ENCODE results near the gene TTC9. TPM values are rescaled to one million over a fixed set of nuclear protein-coding genes. Genes with fewer than 3 reads are reported as not detected.
A peak's percentile ranks its signal among the peaks of the same experiment; 100 is the strongest.

The TTC9 gene
- total and polyA plus RNA-seq, 9 of the 15 experiments (the other 6 are each of a cell fraction or from before 2014, with no cell fraction given) = 0.07 TPM; not detected in 8

DNA sequence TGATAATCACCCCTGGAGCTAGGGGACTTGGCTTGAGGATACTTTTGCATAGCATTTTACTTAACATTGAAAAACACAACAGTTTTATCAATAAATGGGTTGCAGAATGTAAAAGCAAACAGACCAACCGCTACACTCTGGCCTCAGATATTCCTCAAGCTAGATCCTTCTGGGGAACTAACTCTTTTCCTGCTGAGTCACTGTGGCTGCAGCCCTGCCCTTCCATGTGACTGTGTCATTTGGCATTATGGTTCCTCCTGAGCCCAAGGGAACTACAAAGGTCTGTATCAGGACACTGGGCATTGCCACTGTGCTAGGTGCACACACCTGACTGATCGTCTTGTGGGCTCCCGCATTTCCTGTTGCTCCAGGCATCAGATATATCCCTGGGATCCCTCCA is 56.6 kb downstream of the TTC9 start (continued):
- TF ChIP-seq, protein P1, sequence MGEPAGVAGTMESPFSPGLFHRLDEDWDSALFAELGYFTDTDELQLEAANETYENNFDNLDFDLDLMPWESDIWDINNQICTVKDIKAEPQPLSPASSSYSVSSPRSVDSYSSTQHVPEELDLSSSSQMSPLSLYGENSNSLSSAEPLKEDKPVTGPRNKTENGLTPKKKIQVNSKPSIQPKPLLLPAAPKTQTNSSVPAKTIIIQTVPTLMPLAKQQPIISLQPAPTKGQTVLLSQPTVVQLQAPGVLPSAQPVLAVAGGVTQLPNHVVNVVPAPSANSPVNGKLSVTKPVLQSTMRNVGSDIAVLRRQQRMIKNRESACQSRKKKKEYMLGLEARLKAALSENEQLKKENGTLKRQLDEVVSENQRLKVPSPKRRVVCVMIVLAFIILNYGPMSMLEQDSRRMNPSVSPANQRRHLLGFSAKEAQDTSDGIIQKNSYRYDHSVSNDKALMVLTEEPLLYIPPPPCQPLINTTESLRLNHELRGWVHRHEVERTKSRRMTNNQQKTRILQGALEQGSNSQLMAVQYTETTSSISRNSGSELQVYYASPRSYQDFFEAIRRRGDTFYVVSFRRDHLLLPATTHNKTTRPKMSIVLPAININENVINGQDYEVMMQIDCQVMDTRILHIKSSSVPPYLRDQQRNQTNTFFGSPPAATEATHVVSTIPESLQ (CRISPR knock-in tag; IDR thresholded peaks at IDR 0.05) = no peak
- TF ChIP-seq MAFK (IDR thresholded peaks at IDR 0.05; ENCODE audit: low read length) (peak; percentile 90), GTF2A2 (tag; IDR thresholded peaks at IDR 0.05) (no peak), MYC (IDR thresholded peaks at IDR 0.05; ENCODE audit: low read depth, low read length) (no peak), MYC (CRISPR knock-in tag; IDR thresholded peaks at IDR 0.05; ENCODE audit: borderline replicate concordance, low read depth) (no peak), NFRKB (IDR thresholded peaks at IDR 0.05; ENCODE audit: low read depth) (no peak), STAT5A (IDR thresholded peaks at IDR 0.05; ENCODE audit: borderline replicate concordance, low read length) (no peak), SLC30A9 (CRISPR knock-in tag; IDR thresholded peaks at IDR 0.05) (no peak), MTA3 (IDR thresholded peaks at IDR 0.05; ENCODE audit: borderline replicate concordance) (no peak), NFE2L1 (tag; IDR thresholded peaks at IDR 0.05; ENCODE audit: borderline replicate concordance, low read depth) (peak; percentile 88), ZNF431 (CRISPR knock-in tag; IDR thresholded peaks at IDR 0.05) (no peak), POU5F1 (IDR thresholded peaks at IDR 0.05; ENCODE audit: borderline replicate concordance, low read depth, low read length, partially characterized antibody) (no peak), RBFOX2 (IDR thresholded peaks at IDR 0.05; ENCODE audit: low read depth, low read length) (no peak), SIN3B (IDR thresholded peaks at IDR 0.05; ENCODE audit: low read depth) (no peak), HNRNPLL (IDR thresholded peaks at IDR 0.05; ENCODE audit: low read depth, low read length, poor library complexity, severe bottlenecking) (no peak), SMAD4 (CRISPR knock-in tag; conservative IDR thresholded peaks at IDR 0.05) (no peak), NCOA2 (IDR thresholded peaks at IDR 0.05; ENCODE audit: partially characterized antibody in 2 of 2) (no peak), TCF7L2 (IDR thresholded peaks at IDR 0.05; ENCODE audit: low read depth, low read length) (no peak), MAFF (IDR thresholded peaks at IDR 0.05; ENCODE audit: low read length) (peak; percentile 93), CAMTA2 (CRISPR knock-in tag; conservative IDR thresholded peaks at IDR 0.05) (no peak), ZNF445 (CRISPR knock-in tag; IDR thresholded peaks at IDR 0.05; ENCODE audit: low read depth) (no peak), MBD2 (IDR thresholded peaks at IDR 0.05; ENCODE audit: borderline replicate concordance, low read depth) (no peak), ILF3 (IDR thresholded peaks at IDR 0.05; ENCODE audit: borderline replicate concordance) (no peak)
- TF ChIP-seq, protein P2, sequence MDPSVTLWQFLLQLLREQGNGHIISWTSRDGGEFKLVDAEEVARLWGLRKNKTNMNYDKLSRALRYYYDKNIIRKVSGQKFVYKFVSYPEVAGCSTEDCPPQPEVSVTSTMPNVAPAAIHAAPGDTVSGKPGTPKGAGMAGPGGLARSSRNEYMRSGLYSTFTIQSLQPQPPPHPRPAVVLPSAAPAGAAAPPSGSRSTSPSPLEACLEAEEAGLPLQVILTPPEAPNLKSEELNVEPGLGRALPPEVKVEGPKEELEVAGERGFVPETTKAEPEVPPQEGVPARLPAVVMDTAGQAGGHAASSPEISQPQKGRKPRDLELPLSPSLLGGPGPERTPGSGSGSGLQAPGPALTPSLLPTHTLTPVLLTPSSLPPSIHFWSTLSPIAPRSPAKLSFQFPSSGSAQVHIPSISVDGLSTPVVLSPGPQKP (CRISPR knock-in tag; IDR thresholded peaks at IDR 0.05) = no peak
- TF ChIP-seq, protein P3, sequence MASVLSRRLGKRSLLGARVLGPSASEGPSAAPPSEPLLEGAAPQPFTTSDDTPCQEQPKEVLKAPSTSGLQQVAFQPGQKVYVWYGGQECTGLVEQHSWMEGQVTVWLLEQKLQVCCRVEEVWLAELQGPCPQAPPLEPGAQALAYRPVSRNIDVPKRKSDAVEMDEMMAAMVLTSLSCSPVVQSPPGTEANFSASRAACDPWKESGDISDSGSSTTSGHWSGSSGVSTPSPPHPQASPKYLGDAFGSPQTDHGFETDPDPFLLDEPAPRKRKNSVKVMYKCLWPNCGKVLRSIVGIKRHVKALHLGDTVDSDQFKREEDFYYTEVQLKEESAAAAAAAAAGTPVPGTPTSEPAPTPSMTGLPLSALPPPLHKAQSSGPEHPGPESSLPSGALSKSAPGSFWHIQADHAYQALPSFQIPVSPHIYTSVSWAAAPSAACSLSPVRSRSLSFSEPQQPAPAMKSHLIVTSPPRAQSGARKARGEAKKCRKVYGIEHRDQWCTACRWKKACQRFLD (CRISPR knock-in tag; IDR thresholded peaks at IDR 0.05) = peak; percentile 57; the same call in 1 of the 2 replicates
- TF ChIP-seq, protein P4, sequence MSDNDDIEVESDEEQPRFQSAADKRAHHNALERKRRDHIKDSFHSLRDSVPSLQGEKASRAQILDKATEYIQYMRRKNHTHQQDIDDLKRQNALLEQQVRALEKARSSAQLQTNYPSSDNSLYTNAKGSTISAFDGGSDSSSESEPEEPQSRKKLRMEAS (CRISPR knock-in tag; IDR thresholded peaks at IDR 0.05) = no peak
